HG02970 (cell line): Measurements from ENCODE around the gene AP3S2.
"Not testable (repeated sequence)": the region's sequence is repeated elsewhere in the genome, so short reads cannot be mapped to it uniquely, and the experiment has no call there.

Experiments
- ATAC-seq: cut with Tn5 transposase; IDR thresholded peaks from one replicate; pipeline ENCODE4 v1.9.1; 2021; ENCODE audit warnings: mild to moderate bottlenecking, moderate library complexity, moderate number of reproducible peaks; ENCODE audit not compliant: unreplicated experiment, low FRiP score

AP3S2 gene

GRCh38 chr15:89783861-89784685 lies 109.7 kb downstream of the AP3S2 start:
- ATAC-seq, result no peak

GRCh38 chr15:89783111-89783860 lies 110.5 kb downstream of the AP3S2 start:
- ATAC-seq, result no peak

DNA sequence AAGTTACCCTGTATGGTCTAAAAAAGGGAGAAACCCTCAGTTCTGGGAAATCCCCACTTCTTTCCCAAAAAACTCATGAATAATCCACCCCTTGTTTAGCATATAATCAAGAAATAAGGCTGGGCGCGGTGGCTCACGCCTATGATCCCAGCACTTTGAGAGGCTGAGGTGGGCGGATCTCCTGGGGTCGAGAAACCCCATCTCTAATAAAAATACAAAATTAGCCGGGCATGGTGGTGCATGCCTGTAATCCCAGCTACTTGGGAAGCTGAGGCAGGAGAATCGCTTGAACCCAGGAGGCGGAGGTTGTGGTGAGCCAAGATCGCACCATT lies 111.2 kb downstream of the AP3S2 start:
- ATAC-seq, result not testable (repeated sequence)

DNA sequence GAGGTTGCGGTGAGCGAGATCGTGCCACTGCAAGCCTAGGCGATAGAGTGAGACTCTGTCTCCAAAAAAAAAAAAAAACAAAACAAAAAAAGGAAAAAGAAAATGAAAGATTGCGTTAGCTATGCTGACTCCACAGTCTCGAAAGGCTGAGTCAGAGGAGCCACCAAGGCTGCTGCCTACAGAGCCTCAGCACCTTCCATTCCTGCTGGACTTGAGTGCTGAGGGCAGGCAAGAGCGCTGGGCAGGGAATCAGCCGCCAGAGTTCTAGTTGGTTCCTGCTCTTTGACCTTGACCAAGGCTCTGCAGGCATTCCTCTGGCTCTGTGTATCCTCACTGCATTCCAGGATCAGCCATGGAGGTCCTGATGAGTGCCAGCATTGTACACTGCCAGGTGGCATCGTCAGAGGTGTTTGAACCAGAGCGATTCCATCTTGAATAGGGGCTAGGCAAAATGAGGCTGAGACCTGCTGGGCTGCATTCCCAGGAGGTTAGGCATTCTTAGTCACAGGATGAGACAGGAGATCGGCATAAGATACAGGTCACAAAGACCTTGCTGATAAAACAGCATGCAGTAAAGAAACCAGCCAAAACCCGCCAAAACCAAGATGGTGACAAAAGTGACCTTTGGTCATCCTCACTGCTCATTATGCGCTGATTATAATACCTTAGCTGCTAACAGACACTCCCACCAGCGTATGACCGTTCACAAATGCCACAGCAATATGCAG lies 111.7 kb downstream of the AP3S2 start:
- no peak for ATAC-seq

DNA sequence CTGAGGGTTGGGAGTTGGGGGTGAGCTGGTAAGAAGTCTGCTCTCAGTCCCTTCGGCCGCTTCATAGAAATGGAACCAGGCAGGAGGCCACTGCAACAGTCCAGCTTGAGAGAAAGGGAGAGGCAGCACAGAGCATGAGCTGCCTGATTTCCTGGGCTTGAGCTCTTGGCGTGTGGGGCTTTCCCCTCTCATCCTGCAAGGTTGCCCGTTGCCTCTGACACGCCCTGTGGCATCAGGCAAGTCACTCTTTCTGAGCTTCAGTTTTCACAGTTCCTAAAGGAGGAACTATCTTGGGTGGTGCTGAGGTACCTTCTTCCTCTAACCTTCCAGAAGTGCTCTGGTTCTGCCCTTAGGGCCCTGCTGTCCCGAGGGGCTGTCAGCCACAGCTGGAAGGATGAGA lies 112.7 kb downstream of the AP3S2 start:
- no peak for ATAC-seq

DNA sequence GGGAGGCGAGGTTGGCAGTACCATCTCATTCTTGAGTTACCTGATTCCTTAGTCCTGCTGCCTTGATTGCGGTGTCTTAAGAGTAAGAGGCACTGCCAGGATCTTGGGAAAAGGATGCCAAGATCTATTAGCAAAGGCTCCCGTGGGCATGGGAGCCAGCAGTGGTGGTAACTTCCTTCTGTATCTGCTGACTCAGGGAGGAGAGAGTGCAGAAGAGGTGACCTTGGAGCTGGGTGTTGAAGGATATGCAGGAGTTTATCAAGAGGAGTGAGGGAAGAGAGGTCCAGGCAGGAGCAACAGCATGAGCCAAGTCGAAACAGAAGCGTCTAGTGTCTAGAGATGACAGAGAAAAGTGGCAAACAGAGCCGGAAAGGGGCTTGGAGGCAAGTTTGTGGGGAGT lies 113.2 kb downstream of the AP3S2 start:
- no peak for ATAC-seq
